ENCODE measurements around the gene LPCAT1. TPM values are rescaled to one million over a fixed set of nuclear protein-coding genes. Genes with fewer than 3 reads are reported as not detected.

The LPCAT1 gene
- total and polyA plus RNA-seq, 2 donors (not counting 3 experiments of a cell fraction or from before 2014, with no cell fraction given), result 28.9 to 57.2 TPM

GRCh38 chr5:1477341-1477740 lies 46.4 kb downstream of the LPCAT1 start:
- Histone ChIP-seq H3K79me2 (ENCODE audit: control insufficient read depth, insufficient read depth, low read length) (no peaks in the 10 kb centered on the region), H3K9me1 (replicated peaks; ENCODE audit: control insufficient read depth, extremely low read depth, insufficient read depth, low read length) (no peaks in the 10 kb centered on the region), H3K4me1 (ENCODE audit: control insufficient read depth, extremely low read depth, insufficient read depth, low read length) (no peaks in the 10 kb centered on the region), H4K20me1 (replicated peaks; ENCODE audit: control insufficient read depth, extremely low read depth, insufficient read depth, low read length) (no peaks in the 10 kb centered on the region), H3K9ac (replicated peaks; ENCODE audit: extremely low read depth, insufficient read depth, low read length) (no peak overlapping the region), H3K36me3 (ENCODE audit: control insufficient read depth in 2 of 2, extremely low read depth in 1 of 2, insufficient read depth in 2 of 2, low read length in 2 of 2) (peaks cover 4 to 19% of the 10 kb centered on the region in 2 experiments), H3K4me2 (ENCODE audit: insufficient read depth, low read length) (no peak overlapping the region), H3K4me3 (replicated peaks in 1 of 3; ENCODE audit: insufficient read depth in 1 of 3, low read depth in 1 of 3, low read length in 3 of 3) (no peak overlapping the region), H2AFZ (ENCODE audit: low read depth, low read length) (no peak overlapping the region), H3K27ac (ENCODE audit: insufficient read depth, low read depth, low read length) (no peak overlapping the region), H3K9me3 (replicated peaks; ENCODE audit: control insufficient read depth, insufficient read depth, low read length) (no peaks in the 10 kb centered on the region), H3K27me3 (ENCODE audit: control insufficient read depth in 2 of 2, insufficient read depth in 2 of 2, low read length in 2 of 2) (no peaks in the 10 kb centered on the region)
- TF ChIP-seq, protein P1, sequence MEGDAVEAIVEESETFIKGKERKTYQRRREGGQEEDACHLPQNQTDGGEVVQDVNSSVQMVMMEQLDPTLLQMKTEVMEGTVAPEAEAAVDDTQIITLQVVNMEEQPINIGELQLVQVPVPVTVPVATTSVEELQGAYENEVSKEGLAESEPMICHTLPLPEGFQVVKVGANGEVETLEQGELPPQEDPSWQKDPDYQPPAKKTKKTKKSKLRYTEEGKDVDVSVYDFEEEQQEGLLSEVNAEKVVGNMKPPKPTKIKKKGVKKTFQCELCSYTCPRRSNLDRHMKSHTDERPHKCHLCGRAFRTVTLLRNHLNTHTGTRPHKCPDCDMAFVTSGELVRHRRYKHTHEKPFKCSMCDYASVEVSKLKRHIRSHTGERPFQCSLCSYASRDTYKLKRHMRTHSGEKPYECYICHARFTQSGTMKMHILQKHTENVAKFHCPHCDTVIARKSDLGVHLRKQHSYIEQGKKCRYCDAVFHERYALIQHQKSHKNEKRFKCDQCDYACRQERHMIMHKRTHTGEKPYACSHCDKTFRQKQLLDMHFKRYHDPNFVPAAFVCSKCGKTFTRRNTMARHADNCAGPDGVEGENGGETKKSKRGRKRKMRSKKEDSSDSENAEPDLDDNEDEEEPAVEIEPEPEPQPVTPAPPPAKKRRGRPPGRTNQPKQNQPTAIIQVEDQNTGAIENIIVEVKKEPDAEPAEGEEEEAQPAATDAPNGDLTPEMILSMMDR (IDR thresholded peaks at IDR 0.05; ENCODE audit: extremely low read depth in 1 of 2, insufficient read depth in 1 of 2, low read depth in 1 of 2, low read length in 2 of 2), result no peak
- TF ChIP-seq POLR2A (IDR thresholded peaks at IDR 0.05; ENCODE audit: low read depth, low read length), result no peak
- TF ChIP-seq, protein P2, sequence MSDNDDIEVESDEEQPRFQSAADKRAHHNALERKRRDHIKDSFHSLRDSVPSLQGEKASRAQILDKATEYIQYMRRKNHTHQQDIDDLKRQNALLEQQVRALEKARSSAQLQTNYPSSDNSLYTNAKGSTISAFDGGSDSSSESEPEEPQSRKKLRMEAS (IDR thresholded peaks at IDR 0.05; ENCODE audit: insufficient read depth, insufficient read length), result no peak
- no peak for TF ChIP-seq JUN (IDR thresholded peaks at IDR 0.05; ENCODE audit: borderline replicate concordance, insufficient read depth, insufficient read length, low read depth)
- no peak for TF ChIP-seq FOS (IDR thresholded peaks at IDR 0.05; ENCODE audit: borderline replicate concordance, insufficient read depth, low read length)
- TF ChIP-seq MYC (IDR thresholded peaks at IDR 0.05; ENCODE audit: low read depth, low read length), result no peak
- no peak for TF ChIP-seq EZH2 (IDR thresholded peaks at IDR 0.05; ENCODE audit: borderline replicate concordance, low read depth, low read length, severe bottlenecking)
- no peak for TF ChIP-seq GATA2 (IDR thresholded peaks at IDR 0.05; ENCODE audit: insufficient read depth, insufficient read length, low read depth, low read length)
- no TSS peak for BruUV-seq (replicated peaks)
- dilution Hi-C loops (cut with MboI; ENCODE audit: extremely low pct_ligation_motif_present, low sequenced_read_pairs), result no loop called here
- no peak for FAIRE-seq
- DNase-seq (ENCODE audit: low read depth, low spot score), result no peak
- ChIA-PET CTCF (interaction anchor here (1.1 to 1.8 kb wide), 2 partner anchors 9 to 168 kb away, joined by 3 to 7 read pairs; no protein-coding TSS in a partner anchor), POLR2A (no interaction called here)
- intact Hi-C loops (cut with micrococcal nuclease), result no loop called here
